Thyroid gland (tissue), 4 donors: ENCODE measurements around the gene POMZP3.
"Not testable (repeated sequence)": the region's sequence is repeated elsewhere in the genome, so short reads cannot be mapped to it uniquely, and the experiment has no call there.

Experiments
- POLR2A ChIP-seq, 2 donors: fragments of 450-650 bp; IDR thresholded peaks; one replicate each; pipeline ENCODE4 v1.6.1; 2017; ENCODE audit warnings: antibody characterized with exemption in 2 of 2, mild to moderate bottlenecking in 2 of 2, moderate library complexity in 1 of 2
- TF ChIP-seq, protein P1 (sequence below), 6 experiments: fragments of 200-600 bp in 3 of 6; fragments of 450-650 bp in 3 of 6; sonication (generic) in 3 of 6; IDR thresholded peaks; one replicate each; pipeline ENCODE4 v1.5.1; 2016 to 2019; ENCODE audit warnings: antibody characterized with exemption in 6 of 6, mild to moderate bottlenecking in 2 of 6, inconsistent platforms in 1 of 6, moderate library complexity in 1 of 6

- TF ChIP-seq, protein P1, sequence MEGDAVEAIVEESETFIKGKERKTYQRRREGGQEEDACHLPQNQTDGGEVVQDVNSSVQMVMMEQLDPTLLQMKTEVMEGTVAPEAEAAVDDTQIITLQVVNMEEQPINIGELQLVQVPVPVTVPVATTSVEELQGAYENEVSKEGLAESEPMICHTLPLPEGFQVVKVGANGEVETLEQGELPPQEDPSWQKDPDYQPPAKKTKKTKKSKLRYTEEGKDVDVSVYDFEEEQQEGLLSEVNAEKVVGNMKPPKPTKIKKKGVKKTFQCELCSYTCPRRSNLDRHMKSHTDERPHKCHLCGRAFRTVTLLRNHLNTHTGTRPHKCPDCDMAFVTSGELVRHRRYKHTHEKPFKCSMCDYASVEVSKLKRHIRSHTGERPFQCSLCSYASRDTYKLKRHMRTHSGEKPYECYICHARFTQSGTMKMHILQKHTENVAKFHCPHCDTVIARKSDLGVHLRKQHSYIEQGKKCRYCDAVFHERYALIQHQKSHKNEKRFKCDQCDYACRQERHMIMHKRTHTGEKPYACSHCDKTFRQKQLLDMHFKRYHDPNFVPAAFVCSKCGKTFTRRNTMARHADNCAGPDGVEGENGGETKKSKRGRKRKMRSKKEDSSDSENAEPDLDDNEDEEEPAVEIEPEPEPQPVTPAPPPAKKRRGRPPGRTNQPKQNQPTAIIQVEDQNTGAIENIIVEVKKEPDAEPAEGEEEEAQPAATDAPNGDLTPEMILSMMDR (IDR thresholded peaks at IDR 0.05) = not testable (repeated sequence)
- not testable (repeated sequence) for TF ChIP-seq POLR2A (IDR thresholded peaks at IDR 0.05)
Measured at GRCh38 chr7:76567753-76568152, 59.3 kb downstream of the POMZP3 start.
